Iris pigment epithelial cell (primary cell): ENCODE measurements around the gene SLC6A9.

Experiments
- DNase-seq: peaks from one replicate; pipeline ENCODE4 v3.0.0-alpha.2; 2011; ENCODE audit warnings: low read depth

SLC6A9 gene

DNA sequence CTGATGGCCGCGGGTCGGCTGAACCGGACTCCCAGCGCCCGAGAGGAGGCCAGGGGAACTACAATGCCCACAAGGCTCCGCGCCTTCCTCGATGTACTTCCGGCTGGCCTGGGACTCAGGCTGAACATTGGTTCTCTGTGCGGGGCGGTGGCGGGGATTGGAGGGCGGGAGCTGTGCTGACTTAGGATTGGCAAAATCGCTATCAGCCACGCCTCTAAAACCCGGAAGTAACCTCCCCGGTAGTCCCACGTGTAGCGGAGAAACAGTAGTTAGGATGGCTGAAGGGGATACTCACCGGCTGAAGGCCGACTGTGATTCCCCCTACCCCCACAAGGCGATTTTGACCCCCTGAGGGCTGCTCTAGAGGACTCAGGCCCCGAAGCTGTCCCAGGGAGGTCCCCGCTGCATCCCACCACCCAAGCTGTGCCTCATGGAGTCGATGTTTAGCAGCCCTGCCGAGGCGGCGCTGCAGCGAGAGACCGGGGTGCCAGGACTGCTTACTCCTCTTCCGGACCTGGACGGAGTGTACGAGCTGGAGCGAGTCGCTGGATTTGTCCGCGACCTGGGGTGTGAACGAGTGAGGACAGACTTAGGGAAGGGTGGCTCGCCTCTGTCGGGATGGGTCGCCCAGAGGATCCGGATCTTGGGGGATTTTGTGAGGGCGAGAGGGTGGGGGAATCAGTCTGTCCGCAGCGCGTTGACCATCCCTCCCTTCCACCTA is 61.4 kb downstream of the SLC6A9 start, which contains the start of gene DPH2:
Gene DPH2 (plus strand): TSS at position 265 of the 721 bp plus-strand sequence. CDS start 166 bp downstream, at position 431.
- peak; percentile 99 for DNase-seq

DNA sequence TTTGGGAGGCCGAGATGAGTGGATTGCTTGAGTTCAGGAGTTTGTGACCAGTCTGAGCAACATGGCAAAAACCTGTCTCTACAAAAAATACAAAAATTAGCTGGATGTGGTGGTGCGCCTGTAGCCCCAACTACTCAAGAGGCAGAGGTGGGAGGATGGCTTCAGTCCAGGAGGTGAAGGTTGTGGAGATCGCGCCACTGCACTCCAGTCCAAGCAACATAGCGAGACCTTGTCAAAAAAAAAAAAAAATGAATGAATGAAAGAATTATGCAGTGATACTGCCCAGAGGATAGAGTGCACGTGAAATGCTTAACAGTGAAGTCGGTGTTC is 61.9 kb downstream of the SLC6A9 start:
- no peak for DNase-seq

DNA sequence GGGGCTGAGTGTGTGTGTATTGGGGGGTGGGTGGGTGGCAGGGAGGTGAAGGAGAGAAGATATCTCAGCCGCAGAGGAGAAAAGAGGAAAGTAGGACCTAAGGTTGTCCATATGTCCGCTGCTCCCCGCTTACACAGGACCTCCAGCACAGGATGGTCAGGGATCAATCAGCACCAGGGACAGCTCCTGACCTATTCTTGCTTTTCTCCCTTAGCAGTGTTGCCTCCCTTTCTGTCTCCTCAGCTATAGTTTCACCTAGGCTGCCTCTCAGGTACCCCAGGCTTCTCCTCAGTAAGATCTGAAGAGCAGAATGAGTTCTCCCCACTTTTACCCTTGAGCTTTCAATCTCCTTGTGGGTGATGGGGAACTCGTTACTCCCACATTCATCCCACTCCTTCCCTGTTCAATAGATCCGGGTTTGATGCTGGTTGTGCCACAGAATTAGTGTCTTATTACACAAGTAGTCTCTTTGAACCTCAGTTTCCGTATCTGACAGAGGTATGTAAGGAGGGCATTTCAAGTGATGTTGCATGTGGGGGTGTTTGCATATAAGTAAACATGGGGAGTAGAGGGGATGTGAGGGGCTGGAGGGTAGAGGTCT is 62.8 kb downstream of the SLC6A9 start:
- DNase-seq = peak; percentile 31

DNA sequence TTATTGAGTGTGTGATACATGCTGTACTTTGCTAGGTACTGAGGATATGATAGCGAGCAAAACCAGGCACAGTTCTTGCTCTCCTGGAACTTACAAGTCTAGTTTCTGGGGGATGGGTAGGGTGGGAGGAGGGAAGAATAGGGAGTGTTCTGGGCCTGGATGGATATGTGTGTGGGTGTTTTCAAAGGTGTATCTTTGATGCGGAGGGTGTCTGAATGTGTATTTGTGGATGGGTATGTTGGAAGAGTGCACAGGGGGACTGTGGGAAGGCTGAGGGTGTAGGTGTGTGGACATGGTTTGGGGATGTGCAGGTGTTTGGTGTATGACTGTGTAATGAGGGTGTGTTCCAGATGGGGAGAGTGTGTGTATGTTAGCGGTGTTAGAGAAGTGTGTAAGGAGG is 65.9 kb downstream of the SLC6A9 start:
- no peak for DNase-seq

DNA sequence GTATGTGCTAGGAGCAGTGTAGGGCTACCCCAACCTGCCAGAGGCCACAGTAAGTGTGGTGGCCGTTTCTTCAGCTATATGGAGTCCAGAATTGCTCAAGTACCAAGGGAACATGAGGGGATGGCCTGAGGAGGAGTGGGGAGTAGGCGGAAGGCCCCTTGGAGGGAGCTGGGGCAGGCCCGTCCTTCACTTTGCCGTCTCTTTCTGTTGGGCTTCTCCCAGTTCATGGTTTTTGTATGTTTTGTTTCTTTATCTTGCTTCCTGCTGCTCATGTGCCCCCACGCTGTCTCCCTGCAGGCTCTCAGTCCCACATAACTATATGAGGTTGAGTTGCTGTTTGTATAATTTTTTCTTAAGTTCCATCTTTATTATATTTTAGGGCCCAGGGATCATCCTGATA is 67.4 kb downstream of the SLC6A9 start:
- DNase-seq = no peak

DNA sequence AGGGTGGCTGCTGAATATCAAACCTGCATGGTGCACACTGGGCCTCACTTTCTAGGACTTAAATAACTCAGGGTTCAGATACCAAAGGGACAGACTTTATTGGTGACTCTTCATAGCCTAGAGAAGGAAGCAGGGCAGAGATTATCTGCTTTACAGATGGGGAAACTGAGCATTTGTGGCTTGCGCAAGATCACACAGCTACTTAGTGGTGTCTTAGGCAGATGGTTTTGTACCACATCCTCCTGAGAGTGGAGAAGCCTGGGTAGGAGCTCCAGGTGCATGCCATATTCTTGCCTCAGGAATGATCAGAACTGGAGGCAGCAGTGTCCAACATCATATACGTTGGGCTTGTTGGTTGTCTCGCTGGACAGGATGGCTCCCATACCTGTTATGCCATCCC is 68.3 kb downstream of the SLC6A9 start:
- DNase-seq = no peak

DNA sequence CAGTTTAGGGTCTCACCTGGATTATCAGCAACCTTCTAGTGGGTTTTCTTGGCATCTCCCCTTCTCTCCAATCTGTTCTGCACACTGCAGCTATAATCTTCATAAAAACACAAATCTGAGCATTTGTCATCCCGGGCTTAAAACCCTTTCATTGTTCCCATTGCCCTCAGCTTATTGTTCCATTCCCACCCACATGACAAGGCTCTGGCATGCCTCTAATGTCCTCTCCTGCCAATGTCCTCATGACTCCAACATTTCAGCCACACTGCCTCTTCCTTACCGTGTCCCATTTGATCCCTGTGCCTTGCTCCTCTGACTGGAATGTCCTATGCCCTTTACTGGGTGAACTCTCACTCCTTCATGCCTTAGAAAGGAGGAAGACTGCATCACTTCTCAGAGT is 68.9 kb downstream of the SLC6A9 start:
- no peak for DNase-seq

DNA sequence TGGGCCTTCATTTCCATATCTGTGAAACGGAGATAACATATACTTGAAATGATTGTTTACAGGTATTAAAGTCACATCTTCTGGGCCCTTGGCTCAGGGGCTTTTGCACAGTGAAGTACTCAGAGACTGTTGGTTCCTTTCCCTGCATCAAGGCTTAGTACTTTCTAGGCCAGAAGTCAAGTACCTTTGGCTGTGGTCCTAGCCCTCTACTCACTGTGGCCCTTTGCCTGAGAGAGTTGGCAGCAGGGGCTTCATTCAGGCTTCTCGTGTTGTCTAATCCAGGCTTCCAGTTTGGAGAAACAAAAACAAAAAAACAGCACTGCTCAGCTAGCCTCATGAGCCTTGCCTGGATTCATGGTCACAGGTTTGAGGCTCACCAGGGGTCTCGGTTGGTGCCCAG is 69.6 kb downstream of the SLC6A9 start:
- no peak for DNase-seq

DNA sequence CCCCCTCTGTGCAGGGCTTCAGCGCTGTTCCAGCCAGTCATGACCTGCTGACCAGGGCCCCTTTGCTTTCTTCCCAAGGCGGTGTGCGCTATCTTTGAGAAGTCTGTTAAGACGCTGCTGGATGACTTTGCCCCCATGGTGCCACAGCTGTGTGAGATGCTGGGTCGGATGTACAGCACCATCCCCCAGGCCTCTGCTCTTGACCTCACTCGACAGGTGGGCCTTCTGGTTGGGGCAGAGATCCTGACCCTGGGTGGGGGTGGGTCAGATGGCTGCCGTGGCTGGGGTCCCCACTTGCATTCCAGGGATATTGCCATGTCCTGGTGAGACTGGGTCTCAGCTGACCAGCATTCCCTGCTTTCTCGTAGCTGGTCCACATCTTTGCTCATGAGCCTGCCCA is 70.5 kb downstream of the SLC6A9 start:
- no peak for DNase-seq

DNA sequence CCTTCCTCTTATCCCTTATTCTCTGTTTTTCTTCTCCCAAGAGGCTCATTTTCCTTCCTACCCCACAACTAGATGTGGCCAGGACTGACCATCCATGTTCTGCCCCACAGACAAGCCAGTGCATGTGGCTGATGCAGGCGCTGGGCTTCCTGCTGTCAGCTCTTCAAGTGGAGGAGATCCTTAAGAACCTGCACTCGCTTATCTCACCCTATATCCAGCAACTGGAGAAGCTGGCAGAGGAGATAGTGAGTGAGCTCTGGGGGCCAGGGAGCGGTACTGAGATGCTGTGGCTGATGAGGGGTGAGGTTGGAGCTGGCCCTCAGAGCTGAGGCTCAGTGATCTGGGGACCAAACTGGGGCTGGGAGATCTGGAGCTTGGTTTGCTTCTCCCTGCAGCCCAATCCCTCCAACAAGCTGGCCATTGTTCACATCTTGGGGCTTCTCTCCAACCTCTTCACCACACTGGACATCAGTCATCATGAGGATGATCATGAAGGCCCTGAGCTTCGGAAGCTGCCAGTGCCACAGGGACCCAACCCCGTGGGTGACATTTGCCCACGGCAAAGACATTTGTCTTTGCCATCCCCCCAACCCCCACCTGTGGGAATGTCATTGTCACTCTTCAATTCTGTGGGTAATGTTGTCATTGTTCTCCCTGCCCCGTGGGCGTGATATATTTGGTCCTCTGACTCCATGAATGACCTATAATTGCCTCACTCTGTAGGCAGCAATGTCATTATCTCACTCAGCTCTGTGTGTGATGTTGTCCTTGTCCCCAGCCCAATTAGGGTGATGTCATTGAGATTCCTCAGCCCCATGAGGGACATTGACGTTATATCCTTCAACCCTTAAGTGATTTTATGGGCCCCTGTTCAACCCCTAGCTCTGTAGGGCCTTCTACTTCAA is 72.7 kb downstream of the SLC6A9 start:
- no peak for DNase-seq

DNA sequence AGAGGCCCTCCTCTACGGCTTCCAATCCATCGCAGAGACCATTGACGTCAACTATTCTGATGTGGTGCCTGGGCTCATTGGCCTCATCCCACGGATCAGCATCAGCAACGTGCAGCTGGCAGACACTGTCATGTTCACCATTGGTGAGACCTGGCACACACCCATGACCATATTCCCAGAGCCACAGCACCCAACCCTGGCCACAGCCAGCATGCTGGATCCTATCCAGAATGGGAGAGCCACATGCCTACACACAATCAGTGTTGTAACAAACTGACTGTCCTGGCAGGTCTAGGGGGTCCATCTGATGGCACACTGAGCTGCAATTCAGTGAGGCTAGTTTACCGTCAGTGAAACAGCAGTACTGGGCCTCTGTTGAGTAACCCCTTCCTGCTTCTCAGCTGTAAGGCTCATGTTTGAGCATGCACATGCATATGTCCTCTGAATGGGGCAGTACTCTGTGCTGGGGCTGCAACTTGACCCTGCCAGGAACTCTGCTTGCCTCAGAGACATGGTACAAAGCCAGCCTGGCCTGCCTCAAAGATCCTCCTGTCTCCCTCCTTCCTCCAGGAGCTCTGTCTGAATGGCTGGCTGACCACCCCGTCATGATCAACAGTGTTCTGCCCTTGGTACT is 73.7 kb downstream of the SLC6A9 start:
- no peak for DNase-seq

DNA sequence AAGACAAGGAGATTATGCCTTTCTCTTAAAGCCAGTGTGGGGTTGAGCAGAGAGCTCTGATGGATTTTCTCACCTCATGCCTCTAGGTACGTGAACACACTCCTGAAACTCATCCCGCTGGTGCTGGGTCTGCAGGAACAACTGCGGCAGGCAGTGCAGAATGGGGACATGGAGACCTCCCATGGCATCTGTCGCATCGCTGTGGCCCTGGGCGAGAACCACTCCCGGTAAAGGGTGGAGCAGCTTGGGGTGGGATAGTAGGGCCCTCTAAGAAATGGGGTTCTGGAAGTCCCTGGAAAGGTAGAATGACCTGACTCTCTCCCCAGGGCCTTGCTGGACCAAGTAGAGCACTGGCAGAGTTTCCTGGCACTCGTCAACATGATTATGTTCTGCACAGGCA is 75.0 kb downstream of the SLC6A9 start:
- no peak for DNase-seq

DNA sequence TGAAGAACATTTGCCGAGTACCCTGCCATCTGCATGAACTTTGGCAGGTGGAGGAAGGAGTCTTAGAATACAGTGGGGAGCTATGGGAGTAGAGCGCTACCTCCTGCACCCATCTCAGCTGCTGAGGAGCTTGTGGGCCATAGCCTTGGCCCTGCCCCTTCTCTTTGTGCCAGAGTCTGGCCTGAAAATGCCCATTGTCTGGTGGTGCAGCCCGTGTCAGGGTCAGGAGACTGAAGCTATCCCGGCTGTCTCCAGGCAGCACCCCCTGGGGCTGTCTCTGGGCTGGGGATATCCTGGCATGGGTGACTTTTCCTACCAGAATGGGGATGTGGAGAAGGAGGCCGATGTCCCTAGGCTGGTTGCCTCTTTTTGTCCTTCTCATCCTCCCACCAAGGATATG is 77.2 kb downstream of the SLC6A9 start:
- no peak for DNase-seq

DNA sequence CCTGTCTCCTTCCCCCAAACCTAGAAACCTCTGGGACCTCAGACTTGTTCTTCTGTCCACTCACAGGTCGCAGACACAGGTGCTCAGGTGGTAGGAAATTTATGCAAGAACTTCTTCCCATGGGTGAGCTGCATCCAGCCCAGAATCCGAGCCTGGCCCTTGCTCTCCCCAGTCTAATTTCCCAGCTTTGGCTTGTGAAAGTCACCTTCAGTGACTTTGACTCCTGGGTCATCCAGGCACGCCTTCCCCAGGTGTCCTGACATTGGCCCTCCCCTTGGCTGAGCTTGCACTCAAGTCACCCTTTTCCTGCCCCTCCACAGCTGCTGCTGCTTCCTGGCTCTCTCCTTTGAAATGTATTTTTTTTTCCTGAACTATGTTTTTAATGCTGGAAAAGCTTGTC is 77.9 kb downstream of the SLC6A9 start:
- no peak for DNase-seq

DNA sequence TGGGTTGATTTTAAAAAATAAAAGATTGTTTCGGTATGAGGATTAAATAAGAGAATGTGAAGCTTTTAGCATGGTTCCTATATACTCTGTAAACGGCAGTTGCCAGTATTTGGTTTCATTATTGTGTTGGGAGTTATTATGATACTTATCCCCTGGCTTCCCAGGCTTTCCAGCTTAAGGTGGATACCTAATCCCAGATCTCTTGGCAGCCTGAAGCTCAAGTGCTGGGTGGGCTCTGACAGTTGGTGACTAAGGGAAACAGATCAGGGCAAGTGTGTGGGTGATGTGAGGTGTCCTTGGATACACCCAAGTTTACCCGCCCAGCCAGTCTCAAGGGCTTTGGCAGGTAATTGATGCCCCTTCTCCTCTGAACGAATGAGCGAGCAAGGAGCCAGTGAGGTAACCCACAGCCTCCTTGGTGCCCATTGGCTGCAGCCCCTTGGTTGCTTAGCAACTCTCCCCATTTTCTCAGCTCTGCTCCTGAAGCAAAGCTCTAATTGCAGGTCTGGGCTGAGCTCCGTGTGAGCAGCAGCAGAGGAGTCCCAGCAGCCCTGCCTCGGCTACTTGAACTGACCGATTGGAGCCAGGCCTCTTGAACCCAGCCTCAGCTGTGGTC is 78.4 kb downstream of the SLC6A9 start:
- no peak for DNase-seq

DNA sequence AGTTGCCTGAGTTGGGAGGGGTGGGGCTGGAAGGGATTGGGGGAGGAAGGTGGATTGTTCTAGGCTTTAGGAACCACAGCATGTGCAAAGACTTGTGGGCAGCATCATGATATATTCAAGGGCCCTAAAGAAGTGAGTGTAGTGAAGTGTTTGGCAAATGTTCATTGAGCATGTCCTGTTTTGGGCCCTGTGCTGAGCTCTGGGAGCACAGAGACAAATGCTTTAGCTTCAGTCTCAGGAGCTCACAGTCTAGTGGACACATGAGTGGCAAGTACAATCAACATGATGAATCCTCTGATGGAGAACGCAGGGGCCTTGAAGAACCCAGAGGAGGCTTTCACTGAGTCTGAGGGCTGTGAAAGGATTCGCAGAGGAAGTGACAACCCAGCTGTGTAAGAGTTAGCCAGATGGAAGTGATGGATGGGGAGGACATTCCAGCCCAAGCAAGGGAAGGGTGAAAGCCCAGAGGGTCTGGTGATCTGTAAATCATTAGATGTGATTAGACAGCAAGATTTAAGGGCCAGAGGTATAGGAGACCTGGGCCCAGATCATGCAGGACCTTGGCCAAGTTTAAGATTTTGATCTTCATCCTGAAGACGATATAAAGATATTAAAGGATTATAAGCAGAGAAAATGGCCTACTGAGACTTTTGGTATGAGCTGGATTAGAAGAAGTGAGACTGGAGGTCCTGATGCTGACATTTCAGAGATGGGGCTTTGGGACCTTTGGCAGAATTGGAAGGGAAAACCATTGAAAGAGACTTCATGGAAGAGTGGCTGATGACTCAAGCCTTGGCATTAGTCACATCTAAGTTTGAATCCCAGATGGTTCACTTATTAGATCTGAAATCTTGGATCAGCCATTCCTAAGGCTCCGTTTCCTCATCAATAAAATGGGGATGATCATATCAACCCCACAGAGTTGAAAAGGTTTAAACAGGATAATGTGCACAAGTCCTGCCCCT is 80.0 kb downstream of the SLC6A9 start:
- no peak for DNase-seq

DNA sequence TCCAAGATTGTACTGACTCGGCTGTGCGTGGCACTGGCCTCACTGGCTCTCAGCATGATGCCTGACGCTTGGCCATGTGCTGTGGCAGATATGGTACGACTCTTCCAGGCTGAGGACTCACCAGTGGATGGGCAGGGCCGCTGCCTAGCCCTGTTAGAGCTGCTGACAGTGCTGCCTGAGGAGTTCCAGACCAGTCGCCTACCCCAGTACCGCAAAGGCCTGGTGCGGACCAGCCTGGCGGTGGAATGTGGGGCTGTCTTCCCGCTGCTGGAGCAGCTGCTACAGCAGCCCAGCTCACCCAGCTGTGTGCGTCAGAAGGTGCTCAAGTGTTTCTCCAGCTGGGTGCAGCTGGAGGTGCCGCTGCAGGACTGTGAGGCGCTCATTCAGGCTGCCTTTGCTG is 81.6 kb downstream of the SLC6A9 start:
- no peak for DNase-seq

DNA sequence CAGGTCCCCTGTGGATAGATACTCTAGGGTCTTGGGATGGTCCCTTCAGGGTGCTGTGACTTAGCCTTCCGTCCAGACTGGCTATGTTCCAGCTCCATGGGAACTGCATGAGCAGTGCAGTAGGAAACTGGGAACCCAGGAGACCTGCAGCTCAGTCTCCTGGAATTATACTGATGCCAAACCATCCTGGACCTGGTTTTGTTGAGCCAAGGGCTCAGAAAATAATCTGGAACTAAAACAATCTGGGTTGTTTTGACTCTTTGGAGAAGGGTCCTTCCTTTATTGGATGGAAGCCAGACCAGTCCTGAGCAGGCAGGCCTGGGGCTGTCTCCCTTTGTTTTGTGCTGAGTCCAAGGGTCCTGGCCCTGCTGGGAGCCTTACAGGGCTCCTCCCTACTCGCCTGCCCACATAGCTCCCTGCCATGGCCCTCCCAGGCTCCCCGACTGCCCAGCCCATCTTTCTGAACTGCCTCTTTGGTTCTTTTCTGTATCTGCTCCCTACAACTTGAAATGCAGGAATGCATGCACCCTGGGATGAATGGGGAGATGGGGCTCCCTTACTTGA is 83.3 kb downstream of the SLC6A9 start:
- no peak for DNase-seq

DNA sequence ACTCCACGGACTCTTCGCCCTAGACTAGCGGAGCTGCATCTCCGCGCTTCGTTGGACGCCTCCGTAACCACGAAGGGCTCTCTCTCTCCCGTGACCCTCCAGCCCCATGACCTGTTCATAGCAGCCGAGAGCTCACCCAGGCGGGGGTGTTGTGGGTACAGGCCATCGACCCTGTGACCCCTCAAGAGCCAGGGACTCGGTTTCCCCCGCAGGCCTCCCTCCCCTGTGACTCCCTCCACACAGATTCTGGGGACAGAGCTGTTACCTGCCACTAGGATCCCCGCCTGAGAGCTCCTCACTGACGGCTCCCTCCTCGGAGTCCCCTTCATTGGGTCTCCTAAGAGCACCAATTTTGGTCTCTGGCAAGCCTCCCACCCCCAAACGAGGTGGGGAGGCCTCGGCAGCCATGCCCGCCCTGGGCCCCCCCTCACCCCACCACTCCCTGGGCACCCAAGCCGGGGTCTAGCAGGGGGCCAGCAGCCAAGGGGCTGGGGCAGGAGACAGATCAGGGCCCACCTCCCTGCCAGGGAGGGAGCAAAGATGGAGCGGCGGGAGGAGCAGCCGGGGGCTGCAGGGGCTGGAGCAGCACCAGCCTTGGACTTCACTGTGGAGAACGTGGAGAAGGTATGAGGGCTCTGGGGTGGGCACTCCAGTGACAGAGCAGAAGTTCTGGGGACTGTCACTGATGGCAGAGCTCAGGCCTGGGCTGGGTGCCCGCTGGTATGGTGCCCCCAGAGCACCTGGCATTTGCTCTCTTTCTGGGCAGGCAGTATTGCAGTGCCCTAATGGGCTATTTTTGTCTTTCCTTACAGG is 84.0 kb downstream of the SLC6A9 start:
- DNase-seq = no peak
